Activated CD4-positive, alpha-beta T cell treated with anti-CD3 and anti-CD28 coated beads, Interleukin-2, amount 50 U/mL, for 1 hour (primary cell): ENCODE data around the gene TRAF3.
"Not testable (repeated sequence)": the region's sequence is repeated elsewhere in the genome, so short reads cannot be mapped to it uniquely, and the experiment has no call there.

Source experiments
- DNase-seq: peaks from one replicate; pipeline ENCODE4 v3.0.0-alpha.2; 2020

Gene TRAF3

DNA sequence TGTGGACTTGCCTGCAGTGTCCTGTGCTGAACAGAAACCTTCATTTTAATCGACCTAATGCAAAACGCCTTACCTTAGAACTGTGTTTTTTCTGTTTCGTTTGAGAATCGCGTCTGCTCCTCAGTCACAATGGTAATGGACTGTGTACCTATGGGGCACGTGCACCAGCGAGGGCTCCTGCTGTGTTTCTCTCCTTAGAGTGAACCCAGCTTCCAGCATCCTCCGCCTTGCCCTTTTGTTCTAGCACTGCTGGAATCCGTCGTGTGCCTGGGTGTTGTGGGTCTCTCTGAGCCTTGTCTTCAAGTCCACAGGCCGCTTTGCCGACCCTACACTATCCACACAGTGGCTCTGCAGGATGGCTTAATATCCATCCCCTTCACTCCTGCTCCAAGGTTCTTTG lies 148.9 kb downstream of the TRAF3 start:
- no peak for DNase-seq

- not testable (repeated sequence) for DNase-seq
Observed at GRCh38 chr14:102926840-102927239, 149.6 kb downstream of the TRAF3 start.

GRCh38 chr14:102927346-102927877 lies 150.2 kb downstream of the TRAF3 start:
- DNase-seq: no peak

DNA sequence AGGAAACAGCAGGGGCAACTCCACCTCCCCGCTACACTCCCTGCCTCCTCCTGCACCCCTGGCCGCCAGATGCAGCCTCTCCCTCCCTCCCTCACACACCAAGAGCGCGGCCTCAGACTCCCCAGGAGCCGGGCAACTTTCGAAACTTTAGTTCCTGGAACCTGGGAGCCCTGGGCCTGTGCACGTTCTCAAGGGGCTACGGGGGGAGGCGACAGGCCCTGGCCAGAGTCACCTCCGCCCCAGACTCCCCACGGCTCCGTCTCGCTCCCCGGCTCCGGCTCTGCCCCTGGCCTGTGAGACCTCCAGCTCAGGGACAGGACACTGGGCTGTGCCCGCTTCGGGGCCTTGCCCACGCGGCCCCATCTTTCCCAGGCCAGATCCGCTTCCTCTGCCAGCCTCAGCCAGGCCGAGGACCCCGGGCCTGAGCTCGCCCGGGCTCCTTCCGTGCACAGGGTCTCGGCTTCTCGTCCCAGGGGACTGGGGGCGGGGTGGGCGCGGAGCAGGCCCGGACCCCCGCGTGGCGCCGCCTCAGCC lies 150.7 kb downstream of the TRAF3 start:
- no peak for DNase-seq

DNA sequence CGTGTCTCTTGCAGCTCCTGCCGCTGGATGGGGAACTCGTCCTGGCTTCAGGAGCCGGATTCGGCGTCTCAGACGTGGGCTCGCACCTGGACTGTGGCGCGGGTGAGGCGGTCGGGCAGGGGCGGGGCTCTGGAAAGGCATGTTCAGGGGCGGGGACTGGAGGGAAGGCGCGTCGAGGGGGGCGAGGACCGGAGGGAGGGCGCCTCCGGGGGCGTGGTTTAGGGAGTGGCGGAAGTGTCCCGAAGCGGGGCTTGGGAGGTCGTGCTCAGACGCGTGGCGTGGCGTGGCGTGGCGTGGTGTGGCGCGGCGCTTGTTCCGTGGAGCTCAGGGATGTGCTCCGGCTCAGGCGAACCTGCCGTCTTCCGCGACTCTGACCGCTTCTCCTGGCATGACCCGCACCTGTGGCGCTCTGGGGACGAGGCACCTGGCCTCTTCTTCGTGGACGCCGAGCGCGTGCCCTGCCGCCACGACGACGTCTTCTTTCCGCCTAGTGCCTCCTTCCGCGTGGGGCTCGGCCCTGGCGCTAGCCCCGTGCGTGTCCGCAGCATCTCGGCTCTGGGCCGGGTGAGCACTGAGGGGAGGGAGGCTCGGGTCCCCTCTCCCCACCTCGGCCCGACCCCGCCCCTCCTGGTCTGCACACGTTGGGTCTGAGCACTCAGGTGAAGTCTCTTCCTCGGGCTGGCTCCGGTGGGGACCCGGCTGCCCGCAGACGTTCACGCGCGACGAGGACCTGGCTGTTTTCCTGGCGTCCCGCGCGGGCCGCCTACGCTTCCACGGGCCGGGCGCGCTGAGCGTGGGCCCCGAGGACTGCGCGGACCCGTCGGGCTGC lies 151.4 kb downstream of the TRAF3 start:
- DNase-seq: peak; percentile 74

- no peak for DNase-seq
Observed at GRCh38 chr14:102929241-102930137, 152.2 kb downstream of the TRAF3 start.

- DNase-seq: no peak
Observed at GRCh38 chr14:102930138-102930752, 153.0 kb downstream of the TRAF3 start.

- DNase-seq: no peak
Observed at GRCh38 chr14:102930753-102931579, 153.7 kb downstream of the TRAF3 start.

DNA sequence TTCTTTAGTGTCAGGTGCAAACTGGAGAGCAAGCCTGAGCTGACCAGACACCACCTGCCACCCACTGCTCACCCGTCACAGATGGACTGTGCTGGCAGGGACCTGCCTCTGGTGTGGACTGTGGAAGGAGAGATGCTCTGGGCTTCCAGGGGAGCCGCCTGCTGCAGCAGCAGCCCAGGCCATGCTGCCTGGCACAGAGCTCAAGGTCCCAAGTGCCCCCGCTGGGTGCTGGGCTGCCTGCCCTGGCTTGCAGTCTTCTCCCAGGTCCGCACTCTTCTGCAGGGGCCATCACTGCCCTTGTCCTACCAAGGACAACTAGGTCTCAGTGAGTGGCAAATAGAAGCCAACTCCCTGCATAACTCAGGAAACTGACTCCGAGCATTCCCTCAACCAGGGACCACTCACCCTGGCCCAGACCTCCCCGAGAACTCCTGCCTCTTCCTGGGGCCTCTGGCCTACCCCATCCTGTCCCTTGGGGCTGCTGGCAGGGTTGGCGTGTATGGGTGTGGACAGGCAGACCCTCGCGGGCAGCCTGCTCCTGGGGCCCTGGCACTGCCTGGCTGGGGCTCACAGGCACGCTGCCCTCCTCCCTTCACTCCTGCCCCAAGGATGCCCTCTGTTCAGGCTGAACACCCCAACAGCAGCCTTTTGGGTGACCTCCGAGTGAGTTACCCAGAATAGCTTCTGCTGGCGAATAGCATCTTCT lies 154.5 kb downstream of the TRAF3 start:
- no peak for DNase-seq

- no peak for DNase-seq
Observed at GRCh38 chr14:102932484-102933248, 155.4 kb downstream of the TRAF3 start.

GRCh38 chr14:102933618-102934231 lies 156.5 kb downstream of the TRAF3 start:
- DNase-seq: no peak

- no peak for DNase-seq
Observed at GRCh38 chr14:102935756-102936155, 158.5 kb downstream of the TRAF3 start.

- no peak for DNase-seq
Observed at GRCh38 chr14:102937331-102938175, 160.3 kb downstream of the TRAF3 start.

- DNase-seq: no peak
Observed at GRCh38 chr14:102938191-102938590, 160.9 kb downstream of the TRAF3 start.

- no peak for DNase-seq
Observed at GRCh38 chr14:102939329-102939728, 162.1 kb downstream of the TRAF3 start.

DNA sequence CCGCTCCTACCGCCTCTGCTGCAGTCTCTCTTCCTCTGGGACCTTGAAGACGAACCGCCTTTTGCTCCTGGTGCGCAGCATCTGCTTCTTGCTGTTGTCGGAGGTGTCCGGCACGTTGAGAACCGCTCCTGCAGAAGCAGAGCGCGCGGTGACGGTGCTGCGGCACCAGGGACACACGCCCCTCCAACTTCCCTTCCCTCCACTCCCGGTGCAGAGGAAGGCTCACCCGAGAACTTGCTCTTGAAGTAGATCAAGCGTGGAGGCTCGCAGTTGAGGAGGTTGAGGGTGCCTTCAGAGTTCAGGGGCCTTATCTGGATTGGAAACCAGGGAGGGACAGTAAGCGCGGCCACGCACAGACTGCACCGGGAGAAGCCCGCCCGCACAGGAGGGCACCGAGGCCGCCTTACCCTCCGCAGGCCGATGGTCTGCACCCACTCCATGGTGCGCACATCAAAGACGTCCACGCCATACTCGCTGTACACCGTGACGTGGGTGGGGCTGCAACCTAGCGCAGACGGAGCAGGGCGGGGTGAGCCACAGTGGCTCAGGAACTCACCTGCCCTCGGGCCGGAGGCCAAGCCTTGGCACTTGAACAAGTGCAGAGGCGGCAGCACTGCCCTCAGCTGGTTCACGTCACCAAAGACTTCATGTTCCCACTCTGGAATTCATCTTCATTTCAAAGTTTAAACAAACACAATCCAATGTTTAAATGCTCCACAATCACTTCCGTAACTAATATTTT lies 162.7 kb downstream of the TRAF3 start:
- no peak for DNase-seq

DNA sequence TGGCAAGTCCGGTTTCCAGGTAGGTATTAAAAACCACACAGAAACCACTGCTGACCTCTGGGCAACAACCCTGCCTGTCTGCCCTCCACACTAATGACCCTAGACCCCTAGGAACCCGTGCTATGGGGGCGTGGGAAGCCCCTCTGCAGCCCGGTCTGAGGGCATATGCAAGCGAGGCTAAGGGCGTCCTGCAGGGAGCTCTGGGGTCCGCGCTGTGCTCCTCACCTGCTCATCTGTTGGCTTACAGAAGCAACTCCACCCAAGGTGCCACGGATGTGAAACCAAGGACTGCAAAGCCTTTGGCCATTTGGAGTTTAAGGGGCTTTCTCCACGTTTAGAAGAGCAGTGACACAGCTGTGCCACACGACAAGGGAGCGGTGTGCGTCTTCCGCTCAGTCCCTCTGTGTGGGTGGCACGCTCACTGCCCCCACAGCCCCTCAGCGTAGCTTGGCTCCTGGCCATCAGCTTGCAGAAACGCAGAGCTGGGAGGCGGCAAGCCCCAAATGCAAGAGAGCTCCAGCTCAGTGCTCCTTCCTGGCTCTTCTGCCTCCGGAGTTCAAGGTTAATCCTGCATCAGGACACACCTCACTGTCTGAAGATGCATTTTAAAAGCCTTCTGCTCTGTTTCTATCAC lies 163.6 kb downstream of the TRAF3 start:
- no peak for DNase-seq
